ENCODE data around the gene ULK1.

DNA sequence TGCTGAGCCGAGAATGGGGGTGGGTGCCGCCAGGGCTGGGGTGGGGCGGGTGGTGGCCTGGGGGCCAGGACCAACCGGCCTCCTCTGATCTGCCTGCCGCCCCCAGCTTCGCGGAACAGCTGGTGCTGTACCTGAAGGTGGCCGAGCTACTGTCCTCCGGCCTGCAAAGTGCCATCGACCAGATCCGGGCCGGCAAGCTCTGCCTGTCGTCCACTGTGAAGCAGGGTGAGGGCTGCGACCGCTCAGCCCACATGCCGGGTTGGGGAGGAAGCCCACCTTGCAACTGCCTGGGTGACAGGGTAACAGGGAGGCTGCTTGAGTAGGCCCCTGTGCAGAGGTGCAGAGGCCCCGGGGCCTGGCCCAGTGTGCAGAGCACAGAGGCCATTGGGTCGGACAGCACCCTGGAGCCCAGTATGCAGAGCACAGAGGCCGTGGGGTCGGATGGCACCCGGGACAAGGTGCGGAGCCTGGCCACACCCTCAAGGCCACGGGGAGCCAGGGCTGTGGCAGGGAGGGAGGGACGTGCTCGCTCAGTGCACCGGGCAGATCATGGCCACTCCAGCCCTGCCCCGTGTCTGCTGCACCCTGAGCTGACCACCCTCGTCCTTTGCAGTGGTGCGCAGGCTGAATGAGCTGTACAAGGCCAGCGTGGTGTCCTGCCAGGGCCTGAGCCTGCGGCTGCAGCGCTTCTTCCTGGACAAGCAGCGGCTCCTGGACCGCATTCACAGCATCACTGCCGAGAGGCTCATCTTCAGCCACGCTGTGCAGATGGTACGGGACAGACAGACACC lies 25.1 kb downstream of the ULK1 start:
- TF ChIP-seq POLR2A (IDR thresholded peaks at IDR 0.05; ENCODE audit: insufficient read depth in 1 of 2, low read depth in 2 of 2, low read length in 2 of 2): peak in 1 of 2 experiments; percentile 43; a peak in 1 of 4 replicates
- TF ChIP-seq, protein P1, sequence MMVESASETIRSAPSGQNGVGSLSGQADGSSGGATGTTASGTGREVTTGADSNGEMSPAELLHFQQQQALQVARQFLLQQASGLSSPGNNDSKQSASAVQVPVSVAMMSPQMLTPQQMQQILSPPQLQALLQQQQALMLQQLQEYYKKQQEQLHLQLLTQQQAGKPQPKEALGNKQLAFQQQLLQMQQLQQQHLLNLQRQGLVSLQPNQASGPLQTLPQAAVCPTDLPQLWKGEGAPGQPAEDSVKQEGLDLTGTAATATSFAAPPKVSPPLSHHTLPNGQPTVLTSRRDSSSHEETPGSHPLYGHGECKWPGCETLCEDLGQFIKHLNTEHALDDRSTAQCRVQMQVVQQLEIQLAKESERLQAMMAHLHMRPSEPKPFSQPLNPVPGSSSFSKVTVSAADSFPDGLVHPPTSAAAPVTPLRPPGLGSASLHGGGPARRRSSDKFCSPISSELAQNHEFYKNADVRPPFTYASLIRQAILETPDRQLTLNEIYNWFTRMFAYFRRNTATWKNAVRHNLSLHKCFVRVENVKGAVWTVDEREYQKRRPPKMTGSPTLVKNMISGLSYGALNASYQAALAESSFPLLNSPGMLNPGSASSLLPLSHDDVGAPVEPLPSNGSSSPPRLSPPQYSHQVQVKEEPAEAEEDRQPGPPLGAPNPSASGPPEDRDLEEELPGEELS (CRISPR knock-in tag; IDR thresholded peaks at IDR 0.05): no peak
- no peak for TF ChIP-seq ZNF891 (CRISPR knock-in tag; IDR thresholded peaks at IDR 0.05)
- no peak for TF ChIP-seq MYC (CRISPR knock-in tag; IDR thresholded peaks at IDR 0.05; ENCODE audit: borderline replicate concordance)

Measured in HepG2 (cell line).